Epithelial cell of proximal tubule (primary cell): ENCODE results near the gene MIB2. TPM values are rescaled to one million over a fixed set of nuclear protein-coding genes. Genes with fewer than 3 reads are reported as not detected.
A peak's percentile ranks its signal among the peaks of the same experiment; 100 is the strongest.

Experiments used
- DNase-seq: peaks from one replicate; pipeline ENCODE4 v3.0.0-alpha.2; 2011; ENCODE audit warnings: low read depth
- H3K4me3 ChIP-seq: 2 replicates; pipeline ENCODE4 v1.5.1; 2011; ENCODE audit warnings: low read depth, mild to moderate bottlenecking, low read length
- CTCF ChIP-seq: conservative IDR thresholded peaks from 2 replicates; pipeline ENCODE4 v1.5.1; 2012; ENCODE audit warnings: low read depth, mild to moderate bottlenecking, low read length
- total RNA-seq: library from RNA; depleted of rRNA; stranded (reverse); fragments of >200 nt; gene quantifications from 2 replicates; pipeline ENCODE4 v1.2.3, GENCODE V29; 2015

The MIB2 gene
- total RNA-seq, result 18.5 and 29.4 TPM in 2 replicates

DNA sequence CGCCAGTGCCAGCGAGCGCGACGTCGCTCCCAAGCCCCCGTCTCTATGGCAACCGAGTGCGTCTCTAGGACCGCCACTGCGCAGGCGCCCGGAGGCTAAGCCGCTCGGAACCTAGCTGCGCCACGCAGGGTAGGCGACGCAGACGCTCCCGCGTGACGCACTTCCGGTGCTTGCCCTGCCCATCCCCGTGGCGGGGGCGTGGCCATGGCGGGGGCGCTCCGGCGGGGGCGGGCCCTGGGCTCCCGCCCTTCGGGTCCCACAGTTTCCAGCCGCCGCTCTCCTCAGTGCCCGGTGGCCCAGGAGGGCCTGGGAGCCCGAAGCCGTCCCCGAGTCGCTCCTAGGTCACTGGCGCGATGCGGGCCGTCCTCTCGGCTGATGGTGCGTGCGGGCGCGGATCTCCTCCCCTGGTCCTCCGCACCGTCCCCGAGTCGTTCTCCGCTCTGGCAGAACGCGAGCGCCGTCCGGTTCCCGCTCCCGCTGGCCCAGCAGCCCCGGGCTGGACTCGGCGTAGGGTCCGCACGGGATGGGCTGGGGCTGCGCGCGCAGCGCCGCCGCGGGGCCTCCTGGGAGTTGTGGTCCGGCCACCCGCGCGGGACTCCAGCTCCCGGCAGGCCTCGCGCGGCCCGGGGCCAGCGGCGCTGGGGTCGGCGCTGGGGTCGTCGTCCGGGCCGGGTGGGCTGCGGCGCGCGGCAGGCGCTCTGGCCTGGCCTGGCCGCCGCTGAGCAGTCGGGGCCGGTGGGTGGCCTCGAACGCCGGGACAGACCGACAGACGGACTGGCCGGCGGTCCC lies at the start of gene MIB2:
MIB2 (plus strand) TSS at position 245 of the 789 bp plus-strand sequence. CDS start 7,953 bp downstream, outside the sequence.
- TF ChIP-seq CTCF, result no peak

DNA sequence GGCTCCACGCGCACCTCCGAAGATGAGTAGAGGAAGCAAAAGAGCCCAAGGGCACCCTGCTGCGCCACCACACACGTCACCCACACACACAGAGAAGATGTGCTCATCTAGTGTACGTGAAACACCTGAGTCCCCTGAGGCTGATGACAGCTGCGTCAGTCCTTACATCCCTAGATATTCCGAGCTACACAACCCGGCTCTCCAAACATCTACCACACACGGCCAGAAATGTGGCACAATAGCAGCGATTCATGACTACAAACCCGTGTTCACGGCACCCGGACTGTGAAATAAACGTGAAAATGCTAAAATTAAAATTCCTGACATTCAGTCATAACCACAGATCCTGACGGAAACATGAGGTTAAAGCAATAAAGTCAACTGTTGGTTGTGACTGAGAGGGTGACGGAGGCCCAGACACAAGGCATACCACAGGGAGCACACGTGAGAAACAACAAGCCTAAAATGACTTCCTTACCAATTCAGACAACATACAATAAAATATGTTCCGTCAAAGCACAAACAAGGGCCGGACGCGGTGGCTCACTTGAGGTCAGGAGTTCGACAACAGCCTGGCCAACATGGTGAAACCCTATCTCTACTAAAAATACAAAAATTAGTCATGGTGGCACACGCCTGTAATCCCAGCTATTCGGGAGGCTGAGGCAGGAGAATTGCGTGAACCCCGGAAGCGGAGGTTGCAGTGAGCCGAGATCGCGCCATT lies 48.0 kb upstream of the MIB2 start:
- no peak overlapping the region for H3K4me3 ChIP-seq
- no peak for DNase-seq
- TF ChIP-seq CTCF, result no peak

More for the DNA sequence above, at the start of gene MIB2:
- H3K4me3 ChIP-seq, result peak within 1 kb of the TSS; percentile 99
- DNase-seq, result no peak

- no peak overlapping the region for H3K4me3 ChIP-seq
- no peak for TF ChIP-seq CTCF
- no peak for DNase-seq
Measured at GRCh38 chr1:1567891-1568291, 47.4 kb upstream of the MIB2 start.

GRCh38 chr1:1569341-1569740 lies 46.0 kb upstream of the MIB2 start:
- TF ChIP-seq CTCF, result no peak
- no peak overlapping the region for H3K4me3 ChIP-seq
- DNase-seq, result no peak

DNA sequence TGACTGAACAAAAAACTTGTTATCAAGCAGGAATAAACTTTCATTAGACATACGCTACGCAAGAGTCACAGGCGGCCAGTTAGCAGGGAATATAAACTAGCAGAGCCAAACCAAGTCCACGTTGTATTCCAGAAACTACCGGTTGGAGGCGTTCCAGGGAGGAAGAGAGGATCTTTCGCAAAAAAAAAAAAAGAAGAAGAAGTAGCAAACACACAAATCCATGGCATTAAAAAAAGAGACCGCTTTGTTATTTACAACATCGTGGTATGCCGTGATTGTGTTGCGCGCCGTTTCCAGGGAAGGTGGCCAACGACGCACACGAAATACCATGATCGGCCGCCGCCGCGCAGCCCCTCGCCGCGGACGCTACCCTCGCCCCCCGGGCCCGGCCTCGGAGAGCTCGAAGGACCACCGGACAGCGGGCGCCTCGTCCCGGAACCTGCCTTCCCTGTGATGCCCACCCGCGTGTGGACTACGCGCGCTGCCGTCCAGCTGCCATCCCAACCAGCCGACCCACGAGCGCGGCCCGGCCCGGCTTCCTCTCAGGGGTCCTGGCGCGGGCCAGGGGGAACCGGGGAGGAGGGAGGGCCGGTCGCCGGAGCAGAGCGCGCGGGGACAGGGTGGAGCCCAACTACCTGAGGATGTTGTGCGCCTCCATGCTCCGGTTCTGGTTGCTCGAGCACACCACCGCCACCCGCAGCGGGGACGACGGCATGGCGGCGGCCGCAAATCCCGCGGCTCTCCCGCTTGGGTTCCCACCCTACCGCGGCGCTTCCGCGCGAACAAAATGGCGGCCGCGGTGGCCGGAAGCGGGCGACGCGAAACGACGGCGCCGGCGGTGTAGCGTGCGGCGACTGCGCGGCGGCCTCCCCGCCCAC lies 41.2 kb upstream of the MIB2 start:
- H3K4me3 ChIP-seq, result peak overlapping the region; percentile 99
- TF ChIP-seq CTCF, result peak; percentile 44
- peak; percentile 27 for DNase-seq

DNA sequence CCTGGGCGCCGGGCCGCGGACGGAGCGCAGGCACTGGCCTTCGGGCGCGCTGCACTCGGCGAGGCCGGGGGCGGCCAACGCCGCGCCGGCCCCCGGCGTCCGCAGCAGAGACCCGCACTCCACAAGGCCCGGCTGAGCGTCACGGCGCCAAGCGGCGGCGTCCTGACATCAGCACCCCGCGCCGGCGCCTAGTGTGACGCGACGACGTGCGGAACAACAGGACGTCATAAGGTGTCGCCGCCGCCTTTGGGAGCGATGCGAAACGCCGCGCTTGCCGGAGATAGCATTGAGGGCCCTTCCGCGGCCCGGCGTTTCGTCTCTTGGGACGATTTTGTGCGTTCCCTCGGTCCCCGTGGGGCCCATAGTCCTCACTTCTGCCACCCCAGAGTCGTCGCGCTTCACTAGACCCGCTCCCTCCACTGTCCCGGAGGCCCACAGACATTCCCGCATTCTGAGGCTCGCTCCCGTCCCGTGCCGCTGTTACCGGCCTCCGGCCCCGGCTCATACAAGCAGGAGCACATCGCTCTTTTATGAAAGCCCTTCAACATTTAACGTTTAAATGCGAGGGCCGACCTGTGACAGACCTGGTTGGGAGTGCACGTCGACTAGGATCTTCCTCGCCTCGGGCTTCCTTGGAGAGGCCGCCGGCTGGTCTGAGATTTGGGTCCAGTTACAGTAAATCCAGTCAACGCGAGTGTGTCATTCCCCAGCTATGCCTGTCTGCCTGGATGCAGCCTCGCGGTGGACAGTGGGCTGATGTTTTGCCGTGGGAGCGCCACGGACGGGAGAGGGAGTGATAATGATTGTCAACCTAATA lies 40.4 kb upstream of the MIB2 start, which contains the start of gene SSU72:
SSU72 (minus strand) TSS at position 143 of the 817 bp plus-strand sequence. CDS start 306 bp downstream, outside the sequence.
- DNase-seq, result peak; percentile 25

More for the DNA sequence above, 40.4 kb upstream of the MIB2 start, which contains the start of gene SSU72:
- H3K4me3 ChIP-seq, result peak within 1 kb of the TSS; percentile 99
- TF ChIP-seq CTCF, result no peak
